K562 (cell line): ENCODE data around the gene TEX52. TPM values are rescaled to one million over a fixed set of nuclear protein-coding genes. Genes with fewer than 3 reads are reported as not detected.

Experiments
- ATAC-seq: fragments of 200-7000 bp; cut with Tn5 transposase; 3 replicates; pipeline ENCODE4 v1.9.1; 2020; ENCODE audit warnings: moderate library complexity
- BruUV-seq: library from RNA; stranded (reverse); fragments of 400-500 nt; replicated peaks from 2 replicates; lab custom pipeline; 2021; lab: Mats Ljungman, UMichigan
- CTCF ChIA-PET: fragments of 300-600 bp; formaldehyde crosslinking; extraction: SDS; loops from one replicate; lab custom pipeline; 2021; ENCODE audit warnings: low intra/inter-chr PET ratio; lab: Yijun Ruan, JAX
- POLR2A ChIA-PET: fragments of 300-600, 350-650 bp; sonication (Branson Sonifier 250); formaldehyde crosslinking; extraction: SDS; loops from one replicate; lab custom pipeline; 2021; ENCODE audit warnings: antibody characterized with exemption, inconsistent platforms; lab: Yijun Ruan, JAX
- DNase-seq, 4 experiments: peaks; one replicate each; pipeline versions ENCODE4 v3.0.0 to v3.0.0-alpha.2; 2011 to 2018; ENCODE audit warnings: low spot score in 3 of 4, mixed read lengths in 3 of 4; ENCODE audit errors: extremely low read depth in 1 of 4
- FAIRE-seq: peaks from 2 replicates; lab custom pipeline; 2011; peaks lifted over from hg19 to GRCh38; lab: Jason Lieb, UNC
- H2AFZ ChIP-seq: 2 replicates; pipeline ENCODE4 v1.6.0; 2011; ENCODE audit warnings: low read depth, low read length, control low read depth, inconsistent platforms
- H3K27ac ChIP-seq: fragments of 200-600 bp; 3 replicates; pipeline ENCODE4 v1.8.0; 2011; ENCODE audit warnings: low read depth, mild to moderate bottlenecking, control low read depth, inconsistent platforms, low read length, moderate library complexity, mixed read lengths; ENCODE audit errors: extremely low read depth
- H3K27me3 ChIP-seq, 2 experiments: fragments of 300-600 bp in 1 of 2; 2 replicates in 1 of 2; 3 replicates in 1 of 2; pipeline versions ENCODE4 v1.6.0 to v1.8.0; 2011; ENCODE audit warnings: inconsistent platforms in 2 of 2, low read length in 2 of 2, mild to moderate bottlenecking in 1 of 2, mixed read lengths in 1 of 2, moderate library complexity in 1 of 2; ENCODE audit not compliant: control insufficient read depth in 2 of 2, insufficient read depth in 2 of 2
- H3K36me3 ChIP-seq: fragments of 300-600 bp; 3 replicates; pipeline ENCODE4 v1.8.0; 2011; ENCODE audit warnings: mild to moderate bottlenecking, low read length, inconsistent platforms; ENCODE audit not compliant: control insufficient read depth, insufficient read depth
- H3K4me1 ChIP-seq, 2 experiments: fragments of 200-600 bp in 1 of 2; replicated peaks in 1 of 2; 2 replicates in 1 of 2; 3 replicates in 1 of 2; pipeline versions ENCODE4 v1.5.1 to v1.8.0; 2011; ENCODE audit warnings: inconsistent platforms in 2 of 2, low read length in 2 of 2, mild to moderate bottlenecking in 1 of 2, mixed read lengths in 1 of 2, moderate library complexity in 1 of 2; ENCODE audit not compliant: control insufficient read depth in 2 of 2, insufficient read depth in 2 of 2
- H3K4me2 ChIP-seq: 2 replicates; pipeline ENCODE4 v1.6.1; 2011; ENCODE audit warnings: low read length, control low read depth, inconsistent platforms, mixed read lengths; ENCODE audit not compliant: insufficient read depth
- H3K4me3 ChIP-seq: fragments of 200-600 bp; sonication (generic), shearing (Covaris generic); 2 replicates; pipeline ENCODE4 v1.5.1; 2016; ENCODE audit warnings: control low read depth, inconsistent platforms
- H3K79me2 ChIP-seq: fragments of 200-600 bp; 3 replicates; pipeline ENCODE4 v1.8.0; 2011; ENCODE audit warnings: low read length, inconsistent platforms; ENCODE audit not compliant: control insufficient read depth, insufficient read depth
- H3K9ac ChIP-seq, 2 experiments: 2 replicates each; pipeline versions ENCODE4 v1.6.0 to v1.6.1; 2011; ENCODE audit warnings: low read depth in 2 of 2, low read length in 2 of 2, control low read depth in 1 of 2, inconsistent platforms in 1 of 2, mild to moderate bottlenecking in 1 of 2, mixed read lengths in 1 of 2; ENCODE audit not compliant: insufficient read depth in 1 of 2
- H3K9me1 ChIP-seq: one replicate; pipeline ENCODE4 v1.6.0; 2011; ENCODE audit warnings: inconsistent platforms, mild to moderate bottlenecking, low read length, moderate library complexity; ENCODE audit not compliant: control insufficient read depth, insufficient read depth
- H3K9me3 ChIP-seq: replicated peaks from 2 replicates; pipeline ENCODE4 v1.5.1; 2011; ENCODE audit warnings: low read depth, low read length, inconsistent platforms; ENCODE audit not compliant: control insufficient read depth, insufficient read depth
- H4K20me1 ChIP-seq: replicated peaks from 2 replicates; pipeline ENCODE4 v1.6.1; 2011; ENCODE audit warnings: low read length, inconsistent platforms, mixed read lengths; ENCODE audit not compliant: control insufficient read depth, insufficient read depth
- C11orf30 ChIP-seq: fragments of 450-650 bp; IDR thresholded peaks from 2 replicates; pipeline ENCODE4 v1.6.1; 2016; ENCODE audit warnings: low read depth, mild to moderate bottlenecking
- DEAF1 ChIP-seq: fragments of 450-650 bp; formaldehyde crosslinking; IDR thresholded peaks from 2 replicates; pipeline ENCODE4 v1.4.0; 2020; ENCODE audit warnings: mild to moderate bottlenecking, moderate library complexity
- FOS ChIP-seq: IDR thresholded peaks from 3 replicates; pipeline ENCODE4 v1.6.1; 2011; ENCODE audit not compliant: insufficient read length; ENCODE audit errors: extremely low read depth
- FOXJ2 ChIP-seq: fragments of 200-800 bp; sonication (Bioruptor generic); IDR thresholded peaks from 2 replicates; pipeline ENCODE4 v1.6.1; 2016; ENCODE audit warnings: missing genetic modification characterization, missing compliant biosample characterization
- HNRNPLL ChIP-seq: fragments of 200-400 bp; formaldehyde crosslinking; IDR thresholded peaks from 2 replicates; pipeline ENCODE4 v1.6.1; 2017; ENCODE audit warnings: low read length, low read depth, mild to moderate bottlenecking; ENCODE audit not compliant: poor library complexity, severe bottlenecking
- MAFF ChIP-seq: IDR thresholded peaks from 2 replicates; pipeline ENCODE4 v1.6.1; 2012; ENCODE audit warnings: low read length, improper control_type of control experiment
- MAFG ChIP-seq: fragments of 450-650 bp; conservative IDR thresholded peaks from 2 replicates; pipeline ENCODE4 v1.6.1; 2016; ENCODE audit warnings: missing genetic modification characterization, missing compliant biosample characterization
- MAFK ChIP-seq: IDR thresholded peaks from 2 replicates; pipeline ENCODE4 v1.6.1; 2011; ENCODE audit warnings: low read length, improper control_type of control experiment
- MCM5 ChIP-seq: fragments of 450-650 bp; IDR thresholded peaks from 2 replicates; pipeline ENCODE4 v1.6.1; 2016; ENCODE audit warnings: low read depth
- MEIS2 ChIP-seq: fragments of 450-650 bp; IDR thresholded peaks from 2 replicates; pipeline ENCODE4 v1.6.1; 2014; ENCODE audit warnings: mild to moderate bottlenecking; ENCODE audit not compliant: partially characterized antibody
- PRMT5 ChIP-seq: sonication (generic); formaldehyde crosslinking; IDR thresholded peaks from 2 replicates; pipeline ENCODE4 v1.5.0; 2020; ENCODE audit warnings: missing genetic modification reagents
- RBBP5 ChIP-seq: fragments of 200-600 bp; sonication (generic); IDR thresholded peaks from 2 replicates; pipeline ENCODE4 v1.6.1; 2012; ENCODE audit warnings: borderline replicate concordance, mild to moderate bottlenecking, low read length, control low read depth, inconsistent platforms; ENCODE audit not compliant: insufficient read depth, poor library complexity, severe bottlenecking
- RBM25 ChIP-seq: fragments of 200-400 bp; formaldehyde crosslinking; IDR thresholded peaks from 2 replicates; pipeline ENCODE4 v1.6.1; 2018; ENCODE audit warnings: low read length, low read depth, moderate library complexity; ENCODE audit not compliant: severe bottlenecking
- RFX1 ChIP-seq: fragments of 450-650 bp; IDR thresholded peaks from 2 replicates; pipeline ENCODE4 v1.6.1; 2016; ENCODE audit warnings: mild to moderate bottlenecking, moderate library complexity
- TAF1 ChIP-seq: IDR thresholded peaks from 2 replicates; pipeline ENCODE4 v1.6.1; 2011; ENCODE audit warnings: mild to moderate bottlenecking, low read length, moderate library complexity; ENCODE audit not compliant: insufficient read depth, control insufficient read depth, severe bottlenecking; ENCODE audit errors: extremely low read depth
- ZBTB7A ChIP-seq: IDR thresholded peaks from 2 replicates; pipeline ENCODE4 v1.6.1; 2011; ENCODE audit warnings: low read depth, mild to moderate bottlenecking, low read length, moderate library complexity, borderline replicate concordance; ENCODE audit not compliant: control insufficient read depth
- ZNF316 ChIP-seq: fragments of 450-650 bp; IDR thresholded peaks from 2 replicates; pipeline ENCODE4 v1.6.1; 2016
- ZNF717 ChIP-seq: fragments of 250-450 bp; sonication (Bioruptor Pico); IDR thresholded peaks from 2 replicates; pipeline ENCODE4 v1.5.0; 2021
- WGBS: fragments of 100-300 bp; shearing (Covaris generic); methylation state at CpG from one replicate; pipeline ENCODE4 v1.1.6; 2016; ENCODE audit warnings: low coverage, mixed read lengths; ENCODE audit not compliant: insufficient coverage; ENCODE audit errors: missing lambda C conversion rate; 5-methylcytosine and 5-hydroxymethylcytosine counted together
- in situ Hi-C: fragments of 300-500 bp; cut with MboI; formaldehyde crosslinking; loops from 4 replicates; pipeline ENCODE4 v1.15.0; 2018; ENCODE audit warnings: inconsistent platforms, mixed read lengths
- intact Hi-C: fragments of 100-400 bp; cut with micrococcal nuclease; formaldehyde crosslinking; loops from 2 replicates; pipeline ENCODE4 v1.14.2; 2022
- polyA plus RNA-seq, 8 experiments: library from polyadenylated mRNA; depleted of rRNA in 4 of 8; stranded (reverse) in 5 of 8; unstranded in 3 of 8; fragments of >200 nt; fragmentation: Nextera tagmentation in 2 of 8; fragmentation: Illumina TruSeq in 1 of 8; extraction: Ambion mirVana in 2 of 8; extraction: Trizol in 1 of 8; gene quantifications; 2 replicates each; pipeline versions ENCODE4 v1.2.1 to v1.2.3, GENCODE V29; 2011 to 2014; ENCODE audit warnings: inconsistent platforms in 1 of 8, missing spikeins in 1 of 8
- total RNA-seq, 7 experiments: library from RNA; depleted of rRNA in 6 of 7; stranded (reverse); fragments of >200 nt in 6 of 7; fragmentation: Illumina TruSeq in 2 of 7; extraction: Trizol in 2 of 7; gene quantifications; 2 replicates each; pipeline versions ENCODE4 v1.2.1 to v1.2.3, GENCODE V29; 2011 to 2021; ENCODE audit warnings: low replicate concordance in 1 of 7

Gene TEX52
- total and polyA plus RNA-seq, 9 of the 15 experiments (the other 6 are each of a cell fraction or from before 2014, with no cell fraction given) = not detected

- Histone ChIP-seq H3K9ac (no peak overlapping the region), H3K4me2 (no peak overlapping the region), H3K4me1 (no peaks in the 10 kb centered on the region), H2AFZ (no peak overlapping the region), H3K27ac (no peak overlapping the region), H3K79me2 (no peaks in the 10 kb centered on the region), H3K27me3 (no peaks in the 10 kb centered on the region), H4K20me1 (no peaks in the 10 kb centered on the region), H3K9me1 (no peaks in the 10 kb centered on the region), H3K4me3 (no peak overlapping the region), H3K9me3 (no peaks in the 10 kb centered on the region), H3K36me3 (peaks cover 69% of the 10 kb centered on the region; the same call in 1 of the 3 replicates)
- no TSS peak for BruUV-seq
- FAIRE-seq = no peak
- TF ChIP-seq MAFG (tag) (peak; percentile 60), PRMT5 (CRISPR knock-in tag) (no peak), C11orf30 (peak; percentile 70), MAFK (peak; percentile 78), MAFF (peak; percentile 74), FOS (no peak), MCM5 (no peak), ZNF316 (peak; percentile 75)
- ChIA-PET CTCF (no interaction called here), POLR2A (interaction anchor here (0.6 kb wide), 1 partner anchor 264 kb away, joined by 3 read pairs; no protein-coding TSS in a partner anchor)
- DNase-seq = no peak
- no peak for ATAC-seq
- WGBS = 55% methylated on average over 3 of the region's 7 CpGs
- intact Hi-C loops = no loop called here
- in situ Hi-C loops = no loop called here
Measured at GRCh38 chr12:2823483-2823882, 33.4 kb downstream of the TEX52 start.

GRCh38 chr12:2820432-2820831, 36.4 kb downstream of the TEX52 start:
- DNase-seq (no peak), ATAC-seq (no peak), FAIRE-seq (no peak)
- in situ Hi-C loops (no loop called here), intact Hi-C loops (no loop called here)
- Histone ChIP-seq H3K79me2 (no peaks in the 10 kb centered on the region; the same call in 2 of the 3 replicates), H3K9ac (no peak overlapping the region), H3K27me3 (no peaks in the 10 kb centered on the region), H3K4me2 (no peak overlapping the region), H4K20me1 (no peaks in the 10 kb centered on the region), H3K36me3 (peaks cover 68% of the 10 kb centered on the region; the same call in 2 of the 3 replicates), H3K27ac (no peak overlapping the region), H3K9me3 (no peaks in the 10 kb centered on the region), H3K4me1 (no peaks in the 10 kb centered on the region), H2AFZ (no peak overlapping the region), H3K4me3 (no peak overlapping the region), H3K9me1 (no peaks in the 10 kb centered on the region)
- no CpG with 5 or more reads among the region's 9 CpGs for WGBS
- ChIA-PET CTCF (no interaction called here), POLR2A (interaction anchor here (0.5 kb wide), 1 partner anchor 14 kb away, joined by 4 read pairs; no protein-coding TSS in a partner anchor)
- no TSS peak for BruUV-seq
- TF ChIP-seq ZBTB7A (no peak), RBBP5 (no peak), ZNF717 (CRISPR knock-in tag) (no peak), RFX1 (no peak), TAF1 (no peak), FOXJ2 (tag) (no peak), DEAF1 (CRISPR knock-in tag) (no peak), RBM25 (no peak), MEIS2 (no peak), HNRNPLL (no peak)
